Left forelimb (tissue), 1 donor: ENCODE results near the gene SLC24A3.

Source experiments
- DNase-seq: peaks from one replicate; pipeline ENCODE4 v3.0.0-alpha.2; 2018; ENCODE audit warnings: low spot score

SLC24A3 gene

DNA sequence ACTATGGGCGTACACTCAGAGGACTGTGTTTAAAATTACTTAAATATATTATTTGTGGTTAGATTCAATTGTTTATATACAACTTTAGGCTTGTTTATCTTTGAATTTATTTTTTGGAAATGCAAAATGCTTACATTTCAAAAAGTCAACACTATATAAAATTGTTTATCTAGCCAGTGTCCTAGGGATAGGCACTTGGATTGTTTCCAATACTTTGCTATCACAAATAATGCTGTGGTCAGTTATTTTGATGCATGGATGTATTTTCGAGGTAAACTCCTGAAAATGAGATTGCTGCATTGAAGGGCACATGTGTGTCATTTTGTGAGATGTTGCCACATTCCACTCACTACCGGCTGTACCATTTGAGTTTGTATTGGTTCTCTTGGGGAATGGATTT is 213.9 kb downstream of the SLC24A3 start:
- no peak for DNase-seq

DNA sequence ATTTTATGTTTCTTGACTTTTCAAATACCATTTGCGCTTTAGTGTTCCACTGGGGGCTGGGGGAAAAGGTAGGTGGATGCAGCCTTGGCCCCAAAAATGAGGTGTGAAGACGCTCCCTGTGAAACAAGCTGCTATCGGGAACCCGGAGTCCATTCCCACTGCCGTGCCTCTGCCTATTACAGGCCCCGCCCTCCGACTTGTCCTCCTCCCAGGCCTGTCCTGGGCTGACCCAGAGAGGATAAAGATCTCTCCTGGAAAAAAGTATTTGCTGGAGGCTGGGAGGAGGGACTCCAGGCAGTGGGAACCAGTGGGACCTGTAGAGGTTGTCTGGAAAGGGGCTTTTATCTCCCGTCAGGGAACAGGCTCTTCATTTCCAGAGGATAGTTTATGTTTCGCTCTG is 215.0 kb downstream of the SLC24A3 start:
- no peak for DNase-seq

DNA sequence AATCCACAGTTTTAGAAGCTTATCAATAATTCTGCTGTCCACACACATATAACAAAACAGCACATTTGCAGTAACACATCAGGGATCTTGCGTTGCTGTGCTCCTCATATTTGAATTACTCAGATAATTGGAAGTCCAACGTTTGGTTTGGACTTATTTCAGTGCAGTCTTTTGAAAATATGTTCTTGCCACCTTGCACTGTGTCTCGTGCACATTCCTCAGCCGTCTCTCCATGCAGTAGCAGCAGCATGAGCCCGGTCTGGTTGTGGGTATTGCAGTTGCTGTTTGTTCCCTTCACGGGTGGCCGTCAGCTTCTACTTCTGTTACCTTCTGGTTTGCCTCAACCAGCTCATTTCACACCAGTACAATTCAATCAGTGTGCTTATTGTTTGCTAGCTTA is 215.5 kb downstream of the SLC24A3 start:
- DNase-seq, result no peak

DNA sequence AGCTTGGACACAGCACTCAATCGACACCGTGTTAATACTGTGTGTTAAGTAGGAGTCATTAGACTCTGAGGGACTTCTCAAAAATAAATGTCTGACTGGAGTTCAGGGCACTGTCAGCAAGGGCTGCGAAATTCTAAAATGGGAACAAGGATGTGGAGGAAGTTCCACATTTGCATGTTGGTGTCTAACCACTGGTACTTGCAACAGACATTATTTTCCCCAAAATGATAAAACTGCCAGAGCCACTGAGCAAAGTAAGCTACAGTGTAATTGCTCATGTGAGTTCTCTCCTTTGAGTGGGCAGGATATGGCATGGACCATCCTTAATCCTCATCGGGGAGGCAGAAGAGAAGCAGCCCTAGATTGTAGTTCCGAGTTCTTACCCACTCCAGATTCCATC is 215.9 kb downstream of the SLC24A3 start:
- DNase-seq, result no peak

DNA sequence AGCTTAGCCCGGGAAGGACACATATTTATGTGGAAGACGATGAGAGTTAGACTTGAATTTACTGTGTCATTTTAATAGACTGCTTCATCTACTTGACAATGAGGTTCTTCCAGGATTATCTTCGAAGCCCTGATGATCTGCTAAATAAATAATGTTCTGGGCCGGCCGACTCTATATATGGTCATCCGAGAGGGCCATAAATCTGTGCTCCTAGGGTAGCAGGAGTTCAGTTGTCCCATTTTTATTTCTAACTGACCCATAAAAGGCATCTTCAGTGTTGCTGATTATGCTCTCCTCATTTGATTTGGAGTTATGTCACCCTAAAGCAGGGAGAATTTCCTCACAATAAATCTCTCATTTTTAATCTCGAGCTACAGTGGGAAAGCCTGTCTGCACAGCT is 217.1 kb downstream of the SLC24A3 start:
- DNase-seq, result no peak

DNA sequence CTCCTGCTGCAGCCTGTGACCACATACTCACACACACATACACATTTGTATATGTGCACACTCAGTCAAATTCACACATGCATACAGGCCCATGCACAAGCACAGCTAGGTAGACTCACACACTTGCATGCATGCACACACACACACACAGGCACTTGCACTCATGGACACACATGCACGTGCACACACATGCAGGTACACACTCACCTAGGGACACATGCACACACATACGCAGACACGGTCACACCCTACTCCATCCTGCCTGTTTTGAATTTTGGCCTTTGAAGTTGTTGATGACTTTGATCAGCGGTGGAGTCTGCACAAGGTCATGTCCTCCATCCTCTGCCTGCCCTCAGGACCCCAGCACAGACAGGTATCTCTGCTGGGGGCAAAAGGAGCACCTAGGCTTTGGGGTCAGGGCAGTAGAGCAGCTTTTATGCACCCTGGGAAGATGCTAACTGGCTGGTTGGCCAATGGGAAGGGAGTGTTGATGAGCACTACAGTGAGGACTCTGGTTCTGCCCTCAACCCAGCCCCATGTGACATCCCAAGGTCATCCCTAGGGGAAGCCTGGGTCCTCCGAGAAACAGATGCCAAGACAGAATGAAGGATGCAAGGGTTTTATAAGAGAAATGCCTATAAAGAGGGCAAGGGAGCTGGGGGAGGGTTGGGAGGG is 218.3 kb downstream of the SLC24A3 start:
- no peak for DNase-seq

DNA sequence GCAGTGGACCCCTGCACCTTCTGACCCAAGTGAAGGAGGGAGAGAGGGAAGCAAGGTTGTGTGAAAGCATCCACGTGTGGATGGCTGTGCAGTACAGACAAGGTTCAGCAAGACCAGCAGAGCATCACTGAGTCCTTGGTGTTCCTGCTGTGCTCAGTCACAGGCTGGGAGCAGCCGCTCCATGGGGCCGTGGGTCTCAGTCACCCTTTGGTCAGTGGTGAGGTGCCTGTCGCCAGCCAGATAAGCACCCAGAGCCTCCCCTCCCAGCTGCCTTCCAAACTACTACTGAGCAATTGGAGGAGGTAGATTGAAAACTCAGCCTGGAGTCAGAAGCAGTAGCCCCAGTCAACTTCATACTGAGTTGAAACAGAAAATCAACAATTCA is 218.9 kb downstream of the SLC24A3 start:
- DNase-seq, result no peak

DNA sequence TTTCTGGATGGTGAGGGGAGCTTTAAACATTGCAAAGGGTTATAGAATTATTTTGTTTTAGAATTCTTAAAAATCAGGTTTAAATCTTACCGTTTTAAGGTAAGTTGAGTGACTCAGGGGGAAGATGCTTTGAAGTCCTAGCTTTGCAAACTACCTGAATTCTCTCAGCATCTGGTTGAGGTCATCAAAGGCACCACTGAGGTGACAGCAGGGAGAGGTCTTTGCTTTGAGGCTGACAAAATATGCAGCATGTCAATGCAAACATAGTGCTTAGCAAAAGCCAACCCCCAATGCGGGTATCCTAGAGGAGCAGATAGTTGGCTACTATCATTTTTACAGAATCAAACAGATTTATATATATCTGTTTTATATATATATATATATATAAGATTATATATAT is 219.5 kb downstream of the SLC24A3 start:
- no peak for DNase-seq

DNA sequence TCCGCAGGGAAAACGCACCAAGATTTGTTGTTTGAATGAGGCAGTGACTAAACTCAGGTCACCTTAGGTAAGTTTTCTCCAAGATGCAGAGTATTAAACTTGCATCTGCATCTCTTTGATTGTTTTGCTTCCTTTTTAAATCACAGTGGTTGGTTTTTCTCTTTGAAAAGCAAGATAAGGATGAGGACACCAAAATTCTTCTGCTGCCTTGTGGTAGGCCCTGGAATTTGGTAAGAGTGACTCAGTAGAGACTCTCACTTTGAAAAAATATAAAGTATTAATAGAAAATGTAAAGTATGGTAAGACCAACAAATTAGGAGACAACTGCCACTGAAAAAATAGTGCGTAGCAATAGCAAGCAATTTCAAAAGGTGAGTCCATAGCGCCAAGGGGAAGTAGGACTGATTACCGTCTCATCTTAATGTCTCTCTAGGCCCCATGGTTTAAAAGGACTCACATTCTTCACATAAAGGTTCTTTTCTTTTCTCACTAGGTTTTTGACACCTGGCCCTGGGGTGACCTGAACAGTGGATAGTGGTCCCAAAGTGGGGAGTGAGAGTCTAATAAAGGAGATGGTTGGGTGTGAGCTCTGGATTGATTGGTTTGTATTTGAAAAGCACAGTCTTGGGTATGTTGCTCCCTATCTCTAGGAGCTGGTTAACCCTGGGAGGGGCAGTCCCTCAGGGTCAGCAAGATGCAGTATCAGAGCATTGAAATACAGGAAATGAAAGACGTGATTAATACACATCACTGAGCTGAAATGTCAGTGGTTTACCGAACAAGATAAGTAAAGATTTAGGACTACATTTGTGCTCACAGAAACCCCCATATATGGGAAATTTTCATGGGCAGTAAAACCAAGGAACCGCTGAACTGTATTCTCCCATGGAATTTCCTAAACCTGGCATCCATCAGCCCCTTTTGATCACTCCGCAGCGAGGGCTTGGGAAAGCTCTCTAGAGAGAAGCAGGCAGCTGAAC is 221.2 kb downstream of the SLC24A3 start:
- no peak for DNase-seq

DNA sequence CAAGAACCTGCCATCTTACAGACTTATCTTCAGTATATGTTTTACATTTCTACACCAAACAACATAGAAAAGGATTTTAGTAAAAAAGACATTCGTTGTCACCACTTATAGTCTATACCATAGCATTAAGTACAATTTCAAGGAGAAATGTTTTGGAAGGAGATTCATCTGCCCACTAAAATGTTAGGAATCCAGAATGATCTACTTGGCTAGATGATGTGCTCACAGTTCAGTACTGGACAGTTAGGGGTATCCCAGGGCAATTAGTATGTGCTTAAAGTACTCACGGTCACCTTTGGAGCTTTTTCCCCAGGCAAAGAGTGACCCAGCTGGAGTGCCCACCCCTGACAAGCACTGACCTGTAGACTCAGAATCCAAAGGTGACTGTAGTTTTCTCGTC is 222.9 kb downstream of the SLC24A3 start:
- no peak for DNase-seq

DNA sequence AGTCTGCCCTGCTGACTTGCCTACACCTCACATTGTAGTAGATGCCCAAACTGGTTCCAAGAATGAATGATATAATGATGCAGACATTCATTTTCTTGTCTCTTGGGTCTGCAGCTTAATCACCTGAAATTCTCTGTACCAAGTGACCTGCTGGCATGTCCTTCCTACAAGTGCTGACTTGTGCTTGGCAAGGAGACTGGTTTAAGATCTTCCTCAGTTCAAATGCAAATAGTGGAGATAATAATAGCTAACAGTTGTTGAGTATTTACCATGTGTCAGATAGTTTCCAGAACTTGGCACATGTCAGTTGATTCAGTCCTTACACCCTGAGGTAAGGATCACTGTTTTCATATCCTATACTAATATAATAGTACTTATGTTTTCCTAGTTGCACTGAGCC is 223.4 kb downstream of the SLC24A3 start:
- no peak for DNase-seq

DNA sequence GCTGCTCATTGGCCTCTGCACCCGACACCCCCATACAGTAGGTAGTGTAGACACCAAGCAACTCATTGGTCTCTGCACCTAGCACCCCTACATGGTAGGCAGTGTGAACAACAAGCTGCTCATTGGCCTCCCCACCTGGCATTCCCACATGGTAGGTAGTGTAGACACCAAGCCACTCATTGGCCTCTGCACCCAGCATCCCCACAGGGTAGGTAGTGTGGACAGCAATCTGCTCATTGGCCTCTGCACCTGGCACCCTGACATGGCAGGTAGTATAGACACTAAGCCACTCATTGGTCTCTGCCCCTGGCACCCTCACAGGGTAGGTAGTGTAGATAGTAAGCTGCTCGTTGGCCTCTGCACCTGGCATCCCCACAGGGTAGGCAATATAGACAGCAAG is 226.0 kb downstream of the SLC24A3 start:
- DNase-seq, result no peak

DNA sequence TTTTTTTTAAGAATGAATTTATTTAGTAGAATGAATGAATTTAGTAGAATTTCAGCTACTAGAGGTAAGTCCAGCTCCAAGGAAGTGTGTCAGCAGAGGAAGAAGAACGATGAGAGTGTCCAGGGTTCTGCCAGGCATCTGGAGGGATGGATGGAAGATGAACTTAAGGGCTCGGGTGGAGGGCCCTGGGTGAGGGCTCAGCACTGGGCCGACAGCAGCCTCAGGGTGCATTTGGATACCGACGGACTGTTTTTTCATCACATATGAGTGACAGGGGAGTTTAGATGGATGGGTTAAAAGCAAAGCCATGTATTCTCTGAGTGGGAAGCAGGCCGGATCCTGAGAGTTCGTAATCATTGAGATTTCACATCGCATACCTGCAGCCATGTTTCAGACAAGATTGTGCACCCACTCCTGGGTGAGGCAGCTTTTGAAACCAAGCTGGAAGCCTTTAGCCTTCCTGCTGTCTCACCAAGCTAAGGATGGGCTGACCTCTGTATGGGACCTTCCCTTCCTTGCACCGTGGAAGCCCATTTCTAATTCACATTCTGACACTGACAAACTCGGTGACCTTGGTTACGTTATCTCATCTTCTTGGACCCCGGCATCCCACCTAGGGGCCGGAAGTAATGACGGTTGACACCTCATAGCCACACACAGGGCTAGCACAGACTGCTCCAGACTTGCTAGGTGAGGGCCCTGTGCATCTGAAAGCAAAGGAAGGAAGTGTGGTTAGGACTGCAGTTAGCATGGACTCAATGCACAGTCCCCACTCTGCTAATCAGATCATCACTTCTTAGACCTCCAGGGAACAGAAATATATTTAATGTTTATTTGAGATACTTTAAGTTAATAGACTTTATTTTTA is 228.5 kb downstream of the SLC24A3 start:
- no peak for DNase-seq

DNA sequence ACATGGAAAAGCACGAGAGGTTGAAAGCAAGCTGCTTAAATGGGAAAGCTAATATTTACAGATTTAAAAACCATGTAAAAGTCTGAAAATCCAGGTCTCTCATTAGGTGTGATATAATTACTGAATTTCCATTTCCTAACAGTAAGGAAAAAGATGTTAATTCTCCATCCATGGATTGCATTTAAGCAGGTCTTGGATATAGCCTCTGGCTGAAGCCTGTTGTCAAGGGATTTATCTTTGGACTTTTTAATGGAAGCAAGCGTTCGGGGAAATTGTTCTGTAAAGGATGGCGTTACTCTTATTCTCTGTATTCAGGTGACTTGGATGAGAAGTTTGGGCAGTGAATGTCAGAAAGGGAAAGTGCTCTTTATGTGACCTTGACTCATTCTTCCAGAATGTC is 233.8 kb downstream of the SLC24A3 start:
- no peak for DNase-seq

DNA sequence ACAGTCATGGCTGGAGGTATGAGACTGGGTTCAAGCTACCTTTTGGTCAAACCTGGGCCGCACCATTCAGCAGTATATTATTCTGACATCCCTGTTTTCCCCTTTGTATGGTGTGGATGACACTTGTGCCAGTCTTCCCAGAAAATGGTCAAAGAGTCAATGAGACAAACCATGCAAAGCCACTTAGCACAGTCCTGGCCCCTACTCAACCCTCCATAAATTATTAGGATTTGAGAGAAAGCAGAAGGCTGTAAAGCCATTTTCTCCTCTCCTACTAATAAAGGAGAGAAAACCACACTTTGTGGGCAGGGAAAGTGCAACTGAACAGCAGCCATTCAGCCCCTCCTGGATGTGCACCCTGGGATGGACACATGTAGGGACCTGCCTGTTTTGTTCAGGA is 236.2 kb downstream of the SLC24A3 start:
- no peak for DNase-seq

DNA sequence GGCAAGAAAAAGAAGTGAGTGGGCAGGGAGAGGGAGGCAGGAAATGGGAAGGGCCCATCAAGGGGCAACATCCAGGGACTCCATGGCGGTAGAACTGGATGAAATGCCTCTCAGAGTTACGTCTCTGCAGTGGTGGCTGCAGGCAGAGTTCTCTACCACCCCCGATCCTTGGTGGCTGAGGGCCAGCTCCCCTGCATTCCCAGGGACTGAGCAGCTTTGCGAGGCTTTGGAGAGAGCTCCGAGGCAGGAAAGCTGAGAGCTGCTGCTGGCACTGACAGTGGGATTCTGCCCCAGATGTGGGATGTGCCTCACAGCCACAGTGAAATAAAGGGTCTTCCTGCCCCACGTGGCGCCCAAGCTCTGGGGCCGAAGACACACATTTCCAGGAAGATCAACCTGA is 236.6 kb downstream of the SLC24A3 start:
- no peak for DNase-seq

DNA sequence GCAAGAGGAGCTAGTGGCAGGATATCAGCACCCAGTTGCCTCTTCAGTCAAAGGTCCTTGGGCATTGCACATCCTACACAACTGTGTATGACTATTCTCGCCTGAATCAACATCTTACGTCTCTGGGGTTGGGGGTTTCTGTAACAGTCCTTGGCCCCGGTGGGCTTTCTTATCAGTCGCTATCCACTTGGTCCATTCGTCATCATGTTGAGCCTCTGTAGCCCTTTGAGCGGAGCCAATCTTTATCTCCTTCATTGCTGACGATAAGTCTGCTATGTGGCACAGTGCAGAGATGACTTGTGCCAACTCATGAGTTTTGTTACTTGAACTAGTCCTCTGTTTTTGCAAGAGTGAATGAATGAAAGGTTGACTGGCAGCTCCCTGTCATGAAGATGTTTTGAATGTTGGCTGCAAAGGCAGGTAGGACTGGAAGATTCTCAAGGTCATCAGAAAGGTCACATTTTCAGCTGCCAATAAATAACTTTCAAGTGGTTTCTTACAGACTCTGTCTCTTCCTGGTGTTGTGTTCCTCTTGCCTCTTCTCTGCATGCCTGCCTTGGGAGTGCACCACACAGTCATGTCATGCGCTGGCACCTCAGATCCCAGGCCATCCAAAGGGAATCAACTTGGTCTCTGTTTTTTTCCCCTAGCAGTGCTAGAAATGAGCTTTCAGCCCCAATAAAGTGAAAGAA is 238.9 kb downstream of the SLC24A3 start:
- DNase-seq, result no peak

DNA sequence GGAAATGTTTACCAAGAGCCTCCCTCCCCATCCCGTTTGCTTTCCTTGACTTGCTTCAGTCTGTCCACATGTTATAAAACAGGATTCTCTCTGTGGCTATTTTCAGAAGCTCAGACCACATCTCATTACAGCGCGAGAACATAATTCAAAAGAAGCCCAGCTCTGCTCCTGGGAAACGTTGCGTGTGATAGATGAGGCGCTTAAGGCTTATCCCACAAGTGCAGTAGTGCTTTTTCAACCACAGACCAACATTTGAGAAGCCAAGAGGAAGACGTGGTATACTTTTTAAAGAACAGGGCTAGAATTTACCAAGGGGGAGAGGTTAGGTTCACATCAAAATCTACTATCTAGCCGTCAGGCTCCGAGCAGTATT is 239.5 kb downstream of the SLC24A3 start:
- no peak for DNase-seq

DNA sequence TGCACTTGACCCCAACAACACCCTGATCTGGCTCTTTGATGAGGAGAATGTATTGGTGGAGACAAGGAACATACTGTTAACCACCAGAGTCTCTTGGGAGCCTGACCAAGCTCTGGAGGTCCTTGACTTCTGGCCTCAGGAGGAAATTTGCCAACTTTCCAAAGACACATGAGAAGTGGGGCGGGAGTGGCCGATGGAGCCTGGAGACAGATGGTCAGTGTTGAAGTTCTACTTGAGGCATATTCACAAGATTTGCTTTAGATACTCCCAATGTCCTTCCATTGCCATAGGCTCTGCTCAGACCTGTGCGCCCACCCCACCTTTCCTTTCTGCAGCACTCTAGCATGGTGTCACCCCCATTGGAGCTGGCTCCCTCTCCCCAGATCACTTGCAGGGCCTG is 241.0 kb downstream of the SLC24A3 start:
- DNase-seq, result no peak

DNA sequence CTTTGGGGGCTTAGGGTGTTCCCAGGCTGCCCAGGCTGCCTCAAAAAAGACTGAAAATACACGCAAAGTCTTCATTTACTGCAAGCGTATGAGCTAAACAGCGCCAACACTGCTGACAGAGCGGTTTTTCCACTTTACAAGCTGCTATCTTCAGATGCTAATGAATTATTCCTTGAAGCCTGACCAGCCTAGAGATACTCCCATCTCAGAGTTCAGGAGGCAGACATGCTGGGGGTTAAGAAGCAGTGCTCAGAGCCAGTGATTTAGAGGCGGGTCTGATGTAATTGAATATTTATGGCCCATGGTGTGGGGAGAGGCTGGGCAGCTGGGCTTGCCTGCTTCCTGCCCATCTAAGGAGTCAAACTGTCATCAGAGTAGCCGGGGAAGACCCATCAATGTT is 241.4 kb downstream of the SLC24A3 start:
- no peak for DNase-seq

DNA sequence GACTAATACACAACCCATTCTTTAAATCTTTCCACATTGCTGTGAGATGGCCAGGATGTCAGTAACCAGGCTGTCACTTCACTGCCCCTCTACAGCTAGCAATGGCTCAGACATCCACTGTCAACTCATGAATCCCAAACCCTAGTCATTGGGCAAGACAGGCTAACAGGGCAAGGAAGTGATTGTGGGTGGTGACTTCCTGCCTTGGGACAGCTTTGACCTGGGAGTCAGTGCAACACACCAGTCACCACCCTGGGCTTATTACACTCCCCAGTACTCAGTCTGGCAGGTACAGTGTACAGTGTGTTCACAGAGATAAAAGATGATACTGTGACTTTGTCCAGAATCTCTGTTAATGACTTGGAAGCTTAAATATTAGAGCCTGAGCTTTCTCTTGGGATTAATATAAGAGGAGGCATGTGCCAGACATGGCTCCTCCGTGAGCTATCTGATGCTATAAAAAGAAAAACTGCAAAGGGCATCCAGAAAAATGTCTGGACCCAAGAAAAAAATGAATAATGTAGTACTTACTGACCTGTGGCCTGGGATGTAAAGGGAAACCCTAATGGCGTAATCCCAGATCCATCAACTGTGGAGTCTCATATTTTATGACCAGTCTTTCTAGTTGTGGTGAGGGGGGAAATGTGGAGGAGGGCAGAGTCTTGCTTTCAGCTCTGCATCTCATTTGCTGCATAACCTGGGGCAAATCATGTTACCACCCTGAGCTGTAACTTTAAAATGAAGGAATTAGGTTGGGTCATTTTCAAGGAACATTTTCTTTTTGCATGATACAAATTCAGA is 244.4 kb downstream of the SLC24A3 start:
- peak; percentile 25 for DNase-seq
